ENCODE measurements around the gene G3BP1.

DNA sequence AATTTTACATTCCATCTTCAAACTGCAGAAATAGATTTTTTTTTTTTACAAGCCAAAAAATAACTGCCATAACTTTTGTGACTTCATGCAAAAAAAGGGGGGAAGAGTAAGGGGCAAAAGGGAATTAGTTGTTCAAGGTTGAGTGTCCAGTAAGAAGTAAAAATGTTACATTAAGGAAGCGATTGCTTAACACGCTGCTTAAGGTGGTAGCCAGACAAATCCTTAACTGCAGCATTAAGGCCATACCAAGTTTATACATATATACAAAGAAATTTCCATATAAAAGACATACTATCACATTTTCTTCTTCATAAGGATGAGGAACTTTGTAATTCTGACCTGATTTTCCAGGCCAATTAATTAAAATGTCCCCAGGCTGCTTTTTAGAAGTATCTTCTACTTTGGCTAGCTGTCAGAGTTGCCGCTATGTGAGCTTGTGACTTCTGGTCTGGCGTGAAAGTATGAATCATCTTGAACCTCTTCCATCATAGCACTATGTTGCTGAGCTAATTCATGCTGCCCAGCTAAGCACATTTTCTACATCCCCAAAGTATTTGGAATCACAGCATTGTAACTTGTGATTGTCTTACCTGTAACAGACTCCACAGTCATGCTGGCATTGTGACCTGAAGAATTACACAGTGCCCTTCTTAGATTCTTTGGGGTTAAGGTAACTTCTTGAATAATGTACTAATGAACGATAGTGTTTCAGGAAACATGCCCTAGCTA is 40.0 kb downstream of the G3BP1 start:
- TF ChIP-seq, protein P1, sequence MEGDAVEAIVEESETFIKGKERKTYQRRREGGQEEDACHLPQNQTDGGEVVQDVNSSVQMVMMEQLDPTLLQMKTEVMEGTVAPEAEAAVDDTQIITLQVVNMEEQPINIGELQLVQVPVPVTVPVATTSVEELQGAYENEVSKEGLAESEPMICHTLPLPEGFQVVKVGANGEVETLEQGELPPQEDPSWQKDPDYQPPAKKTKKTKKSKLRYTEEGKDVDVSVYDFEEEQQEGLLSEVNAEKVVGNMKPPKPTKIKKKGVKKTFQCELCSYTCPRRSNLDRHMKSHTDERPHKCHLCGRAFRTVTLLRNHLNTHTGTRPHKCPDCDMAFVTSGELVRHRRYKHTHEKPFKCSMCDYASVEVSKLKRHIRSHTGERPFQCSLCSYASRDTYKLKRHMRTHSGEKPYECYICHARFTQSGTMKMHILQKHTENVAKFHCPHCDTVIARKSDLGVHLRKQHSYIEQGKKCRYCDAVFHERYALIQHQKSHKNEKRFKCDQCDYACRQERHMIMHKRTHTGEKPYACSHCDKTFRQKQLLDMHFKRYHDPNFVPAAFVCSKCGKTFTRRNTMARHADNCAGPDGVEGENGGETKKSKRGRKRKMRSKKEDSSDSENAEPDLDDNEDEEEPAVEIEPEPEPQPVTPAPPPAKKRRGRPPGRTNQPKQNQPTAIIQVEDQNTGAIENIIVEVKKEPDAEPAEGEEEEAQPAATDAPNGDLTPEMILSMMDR (conservative IDR thresholded peaks at IDR 0.05; ENCODE audit: low read depth, low read length), result no peak
- no peak for TF ChIP-seq EZH2phosphoT487 (IDR thresholded peaks at IDR 0.05; ENCODE audit: borderline replicate concordance, low read length)
- TF ChIP-seq EZH2 (IDR thresholded peaks at IDR 0.05; ENCODE audit: low read length, unreplicated experiment), result no peak

All from PC-3 (cell line).